ENCODE results near the gene PIR. TPM values are rescaled to one million over a fixed set of nuclear protein-coding genes. Genes with fewer than 3 reads are reported as not detected.
A peak's percentile ranks its signal among the peaks of the same experiment; 100 is the strongest.

Gene PIR
- total and polyA plus RNA-seq, 2 experiments from 2014 or later: 4.5 to 5.3 TPM

GRCh38 chrX:15382813-15383212 is 110.3 kb downstream of the PIR start:
- Histone ChIP-seq H3K4me3 (no peak overlapping the region), H3K27me3 (no peaks in the 10 kb centered on the region), H3K36me3 (no peaks in the 10 kb centered on the region), H3K9me3 (ENCODE audit: low read depth) (no peaks in the 10 kb centered on the region), H3K27ac (no peak overlapping the region), H3K4me1 (ENCODE audit: low read depth) (peaks cover 9% of the 10 kb centered on the region)
- DNase-seq (ENCODE audit: low read depth in 1 of 2, low spot score in 1 of 2): peak in 1 of 2 donors; percentile 14
- TF ChIP-seq CTCF (IDR thresholded peaks at IDR 0.05; ENCODE audit: low read depth, low read length): no peak

- Histone ChIP-seq H3K9me3 (ENCODE audit: low read depth) (no peaks in the 10 kb centered on the region), H3K4me3 (no peak overlapping the region), H3K27ac (no peak overlapping the region), H3K4me1 (ENCODE audit: low read depth) (no peaks in the 10 kb centered on the region), H3K36me3 (no peaks in the 10 kb centered on the region), H3K27me3 (no peaks in the 10 kb centered on the region)
- TF ChIP-seq CTCF (IDR thresholded peaks at IDR 0.05; ENCODE audit: low read depth, low read length): no peak
- no peak for DNase-seq (ENCODE audit: low read depth in 1 of 2, low spot score in 1 of 2)
Measured at GRCh38 chrX:15376956-15377355, 116.2 kb downstream of the PIR start.

- Histone ChIP-seq H3K36me3 (no peaks in the 10 kb centered on the region), H3K27ac (no peak overlapping the region), H3K4me1 (ENCODE audit: low read depth) (no peaks in the 10 kb centered on the region), H3K9me3 (ENCODE audit: low read depth) (no peaks in the 10 kb centered on the region), H3K4me3 (no peak overlapping the region), H3K27me3 (no peaks in the 10 kb centered on the region)
- no peak for DNase-seq (ENCODE audit: low read depth in 1 of 2, low spot score in 1 of 2)
- no peak for TF ChIP-seq CTCF (IDR thresholded peaks at IDR 0.05; ENCODE audit: low read depth, low read length)
Measured at GRCh38 chrX:15373976-15374375, 119.2 kb downstream of the PIR start.

- no peak overlapping the region for H3K4me3 ChIP-seq
- H3K27me3 ChIP-seq: no peaks in the 10 kb centered on the region
- H3K9me3 ChIP-seq (ENCODE audit: low read depth): no peaks in the 10 kb centered on the region
- DNase-seq (ENCODE audit: low read depth in 1 of 2, low spot score in 1 of 2): no peak
- no peak for TF ChIP-seq CTCF (IDR thresholded peaks at IDR 0.05; ENCODE audit: low read depth, low read length)
- H3K27ac ChIP-seq: no peak overlapping the region
- no peaks in the 10 kb centered on the region for H3K4me1 ChIP-seq (ENCODE audit: low read depth)
- no peaks in the 10 kb centered on the region for H3K36me3 ChIP-seq
Measured at GRCh38 chrX:15366506-15367352, 126.4 kb downstream of the PIR start.

GRCh38 chrX:15359701-15360100 is 133.4 kb downstream of the PIR start:
- DNase-seq (ENCODE audit: low read depth in 1 of 2, low spot score in 1 of 2): peak in 1 of 2 donors; percentile 39
- TF ChIP-seq CTCF (IDR thresholded peaks at IDR 0.05; ENCODE audit: low read depth, low read length): no peak
- Histone ChIP-seq H3K9me3 (ENCODE audit: low read depth) (no peaks in the 10 kb centered on the region), H3K4me3 (no peak overlapping the region), H3K36me3 (no peaks in the 10 kb centered on the region), H3K4me1 (ENCODE audit: low read depth) (no peaks in the 10 kb centered on the region), H3K27ac (no peak overlapping the region), H3K27me3 (no peaks in the 10 kb centered on the region)
